Activated CD4-positive, alpha-beta T cell treated with anti-CD3 and anti-CD28 coated beads, Interleukin-2, Interleukin-4, amounts not matched to agents 100 ng/mL and 50 ng/mL, durations not matched to agents 16 hours and 8 hours (primary cell): Measurements from ENCODE around the gene MYCL.
"Not testable (repeated sequence)": the region's sequence is repeated elsewhere in the genome, so short reads cannot be mapped to it uniquely, and the experiment has no call there.

Experiments
- DNase-seq: peaks from one replicate; pipeline ENCODE4 v3.0.0-alpha.2; 2020; ENCODE audit warnings: low spot score

The MYCL gene

DNA sequence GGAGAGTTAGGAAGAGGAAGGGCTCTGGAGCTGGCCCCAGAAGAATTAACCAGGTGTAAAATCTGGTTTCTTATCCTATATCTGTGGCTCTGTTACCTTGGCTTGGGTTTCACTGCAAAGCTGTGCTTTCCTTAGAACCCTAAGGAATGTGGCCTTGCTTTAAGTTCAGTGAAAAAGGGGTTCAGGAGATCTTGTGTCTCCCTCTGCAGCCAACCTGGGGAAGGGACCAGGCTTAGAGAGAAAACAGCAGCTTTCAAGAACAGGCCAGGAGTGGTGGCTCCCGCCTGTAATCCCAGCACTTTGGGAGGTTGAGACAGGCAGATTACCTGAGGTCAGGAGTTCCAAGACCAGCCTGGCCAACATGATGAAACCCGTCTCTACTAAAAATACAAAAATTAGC lies 16.1 kb upstream of the MYCL start:
- DNase-seq = no peak

- no peak for DNase-seq
These were observed 13.9 kb upstream of the MYCL start for GRCh38 chr1:39915499-39916129.

- DNase-seq = not testable (repeated sequence)
These were observed 11.4 kb upstream of the MYCL start for GRCh38 chr1:39913136-39913535.

GRCh38 chr1:39910263-39910662 lies 8.5 kb upstream of the MYCL start:
- DNase-seq = no peak

GRCh38 chr1:39908534-39908933 lies 6.8 kb upstream of the MYCL start:
- DNase-seq = no peak

GRCh38 chr1:39907528-39908453 lies 6.1 kb upstream of the MYCL start:
- DNase-seq = no peak

DNA sequence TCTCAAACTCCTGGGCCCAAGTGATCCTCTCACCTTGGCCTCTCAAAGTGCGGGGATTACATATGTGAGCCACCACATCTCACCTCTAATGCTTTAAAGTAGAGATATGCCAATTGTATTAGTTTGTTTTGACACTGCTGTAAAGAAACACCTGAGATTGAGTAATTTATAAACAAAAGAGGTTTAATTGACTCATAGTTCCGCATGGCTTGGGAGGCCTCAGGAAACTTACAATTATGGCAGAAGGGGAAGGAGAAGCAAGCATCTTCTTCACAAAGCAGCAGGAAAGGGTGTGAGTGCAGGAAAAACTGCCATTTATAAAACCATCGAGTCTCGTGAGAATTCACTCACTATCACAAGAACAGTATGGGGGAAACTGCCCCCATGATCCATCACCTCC lies 3.5 kb upstream of the MYCL start:
- DNase-seq = no peak

DNA sequence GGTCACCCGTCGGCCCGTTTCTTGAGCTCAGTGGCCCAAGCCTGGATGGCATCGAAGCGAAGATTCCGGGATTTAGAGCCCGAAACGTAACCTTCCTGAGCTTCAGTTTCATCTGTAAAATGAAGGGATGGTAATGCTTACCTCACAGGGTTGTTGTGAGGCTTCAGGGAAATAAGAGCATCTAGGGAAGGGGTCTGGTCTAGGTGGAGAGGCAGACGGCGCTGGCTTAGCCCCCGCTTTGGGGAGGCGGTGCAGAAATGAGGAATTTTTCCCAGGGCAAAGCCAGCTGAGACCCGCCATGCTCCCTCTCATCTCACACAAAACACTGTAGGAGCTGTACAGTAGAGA lies 717 bp upstream of the MYCL start:
- DNase-seq = no peak

GRCh38 chr1:39901464-39901713 lies 328 bp downstream of the MYCL start:
- no peak for DNase-seq

DNA sequence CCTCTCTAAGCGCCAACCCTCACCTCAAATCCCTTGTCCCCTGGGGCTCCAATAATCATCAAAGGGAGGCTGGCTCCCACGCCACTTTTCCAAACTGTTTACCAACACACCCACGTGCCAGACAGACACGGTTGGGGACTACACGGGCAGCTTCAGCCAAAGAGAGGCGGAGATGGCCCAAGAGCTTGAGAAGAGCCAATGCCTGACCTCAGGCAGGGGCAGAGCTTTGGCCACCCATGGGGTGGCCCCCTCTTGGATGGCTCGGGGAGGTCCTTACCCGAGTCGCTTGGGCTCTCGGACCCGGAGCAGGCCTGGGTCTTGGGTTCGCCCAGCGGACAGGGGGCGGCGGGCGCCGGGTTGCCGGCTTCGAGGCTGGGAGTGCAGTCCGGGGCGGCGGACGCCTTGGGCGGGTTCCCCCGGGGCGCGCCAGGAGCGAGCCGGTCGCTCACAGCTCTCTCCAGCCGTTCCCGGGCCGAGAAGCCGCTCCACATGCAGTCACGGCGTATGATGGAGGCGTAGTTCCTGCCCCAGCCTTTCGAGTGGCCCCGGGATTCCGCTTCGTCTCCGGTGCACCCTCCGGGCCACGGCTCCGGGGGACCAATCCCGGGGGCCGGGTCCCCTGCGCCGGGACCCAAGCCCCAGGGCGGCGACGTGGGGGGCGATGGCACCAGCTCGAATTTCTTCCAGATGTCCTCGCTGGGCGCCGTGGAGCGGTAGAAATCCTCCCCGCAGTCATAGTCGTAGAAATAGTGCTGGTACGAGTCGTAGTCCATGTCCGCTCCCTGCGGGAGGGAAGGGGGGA lies 854 bp downstream of the MYCL start:
- DNase-seq = no peak

DNA sequence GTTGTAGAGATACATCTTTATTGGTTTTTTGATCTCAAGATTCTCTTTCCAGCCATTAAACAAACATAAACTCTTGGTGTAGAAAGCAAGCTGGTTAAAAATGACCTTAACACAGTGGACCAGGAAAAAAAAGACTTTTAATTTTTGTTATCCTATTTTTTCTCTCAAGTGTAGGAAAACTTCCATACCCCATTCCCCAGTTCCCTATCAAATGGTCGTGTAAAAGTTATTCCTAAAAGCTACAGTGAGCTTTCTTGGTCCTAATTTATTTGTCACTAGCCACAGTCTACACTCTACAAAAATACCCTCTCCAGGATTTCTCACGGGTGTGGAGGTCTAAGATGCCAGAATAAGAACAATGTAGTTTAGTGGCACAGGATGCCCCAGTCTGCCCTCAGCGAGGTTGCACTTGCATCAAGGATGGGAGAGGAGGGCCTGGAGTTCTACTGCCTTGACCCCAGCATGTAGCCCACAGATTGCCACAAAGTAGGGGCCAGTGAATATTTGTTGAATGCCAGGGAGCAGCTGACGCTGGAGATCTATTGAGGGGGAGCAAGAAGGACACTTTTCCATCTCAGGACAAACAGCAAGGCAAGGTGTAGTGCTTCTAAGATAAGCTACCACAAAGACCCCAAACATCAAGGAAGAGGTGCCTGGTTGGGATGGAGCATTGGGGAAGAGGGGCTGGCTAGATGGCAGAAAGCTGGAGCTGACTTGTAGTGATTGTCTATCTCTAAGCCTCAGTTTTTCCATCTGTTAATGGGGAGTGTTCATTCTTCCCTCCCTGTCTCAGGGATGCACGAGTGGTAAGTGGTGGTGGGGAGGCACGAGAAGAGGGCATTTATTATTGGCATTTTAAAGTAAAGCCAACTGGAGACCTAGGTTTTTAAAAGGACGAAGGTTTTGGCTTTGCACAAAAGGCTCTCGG lies 1.8 kb downstream of the MYCL start:
- DNase-seq = no peak

GRCh38 chr1:39898648-39899603 lies 2.8 kb downstream of the MYCL start:
- no peak for DNase-seq

GRCh38 chr1:39898191-39898590 lies 3.5 kb downstream of the MYCL start:
- DNase-seq = no peak

- DNase-seq = no peak
These were observed 4.6 kb downstream of the MYCL start for GRCh38 chr1:39896909-39897685.

DNA sequence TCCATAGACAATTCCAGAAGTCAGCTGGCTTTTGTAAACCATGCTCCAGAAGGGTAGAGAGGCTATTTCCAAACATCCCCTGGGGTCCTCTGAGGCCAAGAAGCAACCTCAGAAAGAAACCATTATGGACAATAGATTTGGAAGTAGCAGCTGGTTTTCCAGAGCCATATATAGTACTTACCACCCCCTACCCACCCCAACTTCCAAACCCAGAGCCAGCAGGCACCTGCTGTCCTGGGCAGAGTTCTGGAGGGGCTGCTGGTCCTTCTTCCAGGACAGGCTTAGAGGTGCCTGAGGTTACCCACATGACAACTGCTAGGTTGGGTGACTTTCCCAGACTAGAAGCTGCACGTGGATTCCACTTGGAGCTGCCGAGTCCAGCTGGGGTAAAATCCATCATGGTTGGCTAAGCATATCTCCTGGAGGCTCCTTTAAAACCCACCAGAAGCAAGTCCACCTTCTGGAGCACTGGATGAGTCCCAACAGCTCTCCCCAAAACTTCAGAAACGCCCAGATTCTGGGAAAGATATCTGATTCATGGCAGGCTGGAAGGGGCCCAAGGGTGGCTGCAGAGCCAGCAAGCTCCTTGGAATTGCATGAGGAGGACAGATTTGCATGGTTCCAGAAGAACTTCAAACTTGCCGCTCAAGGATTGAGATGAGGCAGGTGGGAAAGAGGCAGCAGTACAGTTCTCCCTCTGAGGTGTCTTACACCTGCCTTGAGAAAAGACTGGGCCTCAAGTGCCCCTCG lies 5.8 kb downstream of the MYCL start:
- no peak for DNase-seq

- no peak for DNase-seq
These were observed 6.7 kb downstream of the MYCL start for GRCh38 chr1:39894884-39895495.

GRCh38 chr1:39892601-39893595 lies 8.8 kb downstream of the MYCL start:
- no peak for DNase-seq

- DNase-seq = no peak
These were observed 10.8 kb downstream of the MYCL start for GRCh38 chr1:39890880-39891279.
